Body of pancreas (tissue), 4 donors: Measurements from ENCODE around the gene MEG3. TPM values are rescaled to one million over a fixed set of nuclear protein-coding genes. Genes with fewer than 3 reads are reported as not detected.

ENCODE experiments used
- ATAC-seq: fragments of 150-250 bp; one replicate; pipeline ENCODE4 v1.9.1; 2016
- DNase-seq, 4 donors: peaks; one replicate each; pipeline ENCODE4 v3.0.0-alpha.2; 2019
- H3K27ac ChIP-seq, 4 donors: fragments of 200-600 bp; sonication (generic); 1 replicate in 3 of 4; 2 replicates in 1 of 4; pipeline versions ENCODE4 v1.5.1 to v1.6.1; 2016 to 2019; ENCODE audit warnings: mild to moderate bottlenecking in 1 of 4, mixed read lengths in 1 of 4, moderate library complexity in 1 of 4
- H3K27me3 ChIP-seq, 2 donors: fragments of 200-600 bp; sonication (generic); one replicate each; pipeline ENCODE4 v1.6.0; 2016; ENCODE audit warnings: mild to moderate bottlenecking in 1 of 2
- H3K36me3 ChIP-seq, 2 donors: fragments of 200-600 bp; sonication (generic); replicated peaks in 1 of 2; 2 replicates each; pipeline ENCODE4 v1.5.1; 2016; ENCODE audit warnings: low read depth in 2 of 2; ENCODE audit not compliant: insufficient read depth in 1 of 2
- H3K4me1 ChIP-seq: fragments of 200-600 bp; sonication (generic); one replicate; pipeline ENCODE4 v1.6.0; 2016
- H3K4me3 ChIP-seq, 2 donors: fragments of 200-600 bp; sonication (generic); 1 replicate in 1 of 2; 2 replicates in 1 of 2; pipeline ENCODE4 v1.5.1; 2016 to 2019
- H3K9me3 ChIP-seq, 3 donors: fragments of 200-600 bp; sonication (generic); 1 replicate in 2 of 3; 2 replicates in 1 of 3; pipeline ENCODE4 v1.5.1; 2016
- POLR2A ChIP-seq, 3 donors: fragments of 450-650 bp; IDR thresholded peaks; one replicate each; pipeline ENCODE4 v1.6.1; 2016; ENCODE audit warnings: antibody characterized with exemption in 3 of 3, mild to moderate bottlenecking in 2 of 3
- WGBS, 2 donors: methylation state at CpG; one replicate each; pipeline ENCODE4 v1.1.5; 2017; 5-methylcytosine and 5-hydroxymethylcytosine counted together
- intact Hi-C: fragments of 100-400 bp; cut with DNase I; formaldehyde crosslinking; loops from one replicate; pipeline ENCODE4 v1.15.1; 2023
- total RNA-seq, 2 donors: library from RNA; depleted of rRNA; stranded (reverse); fragments of >200 nt; gene quantifications; one replicate each; pipeline ENCODE4 v1.1.0, GENCODE V29; 2016
- TF ChIP-seq, protein P1 (sequence below), 7 experiments: fragments of 450-650 bp in 4 of 7; fragments of 200-600 bp in 3 of 7; sonication (generic) in 3 of 7; IDR thresholded peaks; one replicate each; pipeline ENCODE4 v1.5.1; 2016 to 2019; ENCODE audit warnings: antibody characterized with exemption in 7 of 7

The MEG3 gene
- total RNA-seq, 2 donors from 2014 or later: 150 to 537 TPM

DNA sequence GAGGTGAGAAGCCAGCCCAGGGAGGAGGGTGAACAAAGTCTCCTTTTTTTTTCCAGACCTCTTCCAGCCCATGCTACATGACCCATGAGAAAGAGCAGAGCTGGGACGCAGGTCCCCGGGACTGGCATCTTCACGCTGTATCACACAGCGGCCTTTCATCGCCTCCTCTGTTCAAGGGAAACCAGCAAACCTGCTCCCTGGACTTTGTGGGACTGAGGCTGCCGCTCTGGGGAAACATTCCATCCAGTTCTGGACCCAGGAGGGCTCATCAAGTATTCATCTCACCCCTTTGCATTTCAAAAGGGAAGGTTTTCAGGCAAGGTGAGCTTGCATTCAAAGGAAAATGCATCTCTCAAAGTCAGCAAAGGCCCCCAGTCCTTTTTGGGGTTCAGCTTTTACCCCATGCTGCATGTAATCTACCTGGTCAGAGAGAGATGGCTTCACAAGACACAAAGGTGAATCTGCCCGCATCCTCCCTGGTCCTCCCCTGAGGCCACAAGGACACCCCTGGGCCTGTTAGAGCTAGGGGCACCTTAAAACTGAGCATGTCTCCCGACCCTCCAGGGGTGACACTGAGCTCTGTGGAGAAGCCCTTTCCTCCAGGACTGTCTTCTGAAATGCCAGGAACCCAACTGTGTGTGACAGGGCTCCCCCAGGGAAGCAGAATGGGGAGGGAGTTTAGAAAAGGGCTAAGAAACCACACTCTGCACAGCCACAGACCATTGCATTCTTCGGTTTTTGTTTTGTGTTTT is 21.2 kb upstream of the MEG3 start:
- H3K36me3 ChIP-seq: no peaks in the 10 kb centered on the region
- peaks cover 0 to 8% (median 0%) of the 10 kb centered on the region in 3 donors for H3K9me3 ChIP-seq
- DNase-seq: no peak
- WGBS, 2 donors: 71 to 77% methylated on average over 8 to 9 of the region's 9 CpGs
- intact Hi-C loops: no loop called here
- TF ChIP-seq POLR2A (IDR thresholded peaks at IDR 0.05): no peak
- TF ChIP-seq, protein P1, sequence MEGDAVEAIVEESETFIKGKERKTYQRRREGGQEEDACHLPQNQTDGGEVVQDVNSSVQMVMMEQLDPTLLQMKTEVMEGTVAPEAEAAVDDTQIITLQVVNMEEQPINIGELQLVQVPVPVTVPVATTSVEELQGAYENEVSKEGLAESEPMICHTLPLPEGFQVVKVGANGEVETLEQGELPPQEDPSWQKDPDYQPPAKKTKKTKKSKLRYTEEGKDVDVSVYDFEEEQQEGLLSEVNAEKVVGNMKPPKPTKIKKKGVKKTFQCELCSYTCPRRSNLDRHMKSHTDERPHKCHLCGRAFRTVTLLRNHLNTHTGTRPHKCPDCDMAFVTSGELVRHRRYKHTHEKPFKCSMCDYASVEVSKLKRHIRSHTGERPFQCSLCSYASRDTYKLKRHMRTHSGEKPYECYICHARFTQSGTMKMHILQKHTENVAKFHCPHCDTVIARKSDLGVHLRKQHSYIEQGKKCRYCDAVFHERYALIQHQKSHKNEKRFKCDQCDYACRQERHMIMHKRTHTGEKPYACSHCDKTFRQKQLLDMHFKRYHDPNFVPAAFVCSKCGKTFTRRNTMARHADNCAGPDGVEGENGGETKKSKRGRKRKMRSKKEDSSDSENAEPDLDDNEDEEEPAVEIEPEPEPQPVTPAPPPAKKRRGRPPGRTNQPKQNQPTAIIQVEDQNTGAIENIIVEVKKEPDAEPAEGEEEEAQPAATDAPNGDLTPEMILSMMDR (IDR thresholded peaks at IDR 0.05): no peak
- no peak overlapping the region for H3K27ac ChIP-seq
- no peaks in the 10 kb centered on the region for H3K4me1 ChIP-seq
- H3K27me3 ChIP-seq: no peaks in the 10 kb centered on the region
- H3K4me3 ChIP-seq: no peak overlapping the region
- no peak for ATAC-seq

DNA sequence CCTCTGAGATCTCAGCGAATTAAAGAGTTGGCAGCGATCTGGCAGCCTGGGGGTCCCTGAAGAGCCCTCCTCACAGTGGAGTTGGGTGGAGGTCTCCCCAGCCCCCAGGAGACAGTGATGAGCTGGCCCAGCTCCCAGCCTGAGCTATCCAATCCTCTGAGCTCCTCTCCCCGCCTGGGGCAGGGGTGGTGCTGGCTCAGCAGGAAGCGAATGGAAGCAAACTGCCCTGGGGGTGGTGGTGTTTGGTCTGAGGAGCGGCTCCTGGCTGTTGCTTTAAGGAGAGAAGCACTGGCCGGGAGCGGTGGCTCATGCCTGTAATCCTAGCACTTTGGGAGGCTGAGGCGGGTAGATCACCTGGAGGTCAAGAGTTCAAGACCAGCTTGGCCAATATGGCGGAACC is 19.5 kb upstream of the MEG3 start:
- intact Hi-C loops: no loop called here
- H3K27ac ChIP-seq: no peak overlapping the region
- ATAC-seq (no peak), DNase-seq (no peak)
- peaks cover 0 to 11% (median 0%) of the 10 kb centered on the region in 3 donors for H3K9me3 ChIP-seq
- H3K27me3 ChIP-seq: no peaks in the 10 kb centered on the region
- TF ChIP-seq, protein P1 (IDR thresholded peaks at IDR 0.05): no peak
- no peak for TF ChIP-seq POLR2A (IDR thresholded peaks at IDR 0.05)
- no peaks in the 10 kb centered on the region for H3K36me3 ChIP-seq
- H3K4me3 ChIP-seq: no peak overlapping the region
- 89 to 98% methylated on average over 5 to 9 of the region's 9 CpGs for WGBS, 2 donors
- no peaks in the 10 kb centered on the region for H3K4me1 ChIP-seq

DNA sequence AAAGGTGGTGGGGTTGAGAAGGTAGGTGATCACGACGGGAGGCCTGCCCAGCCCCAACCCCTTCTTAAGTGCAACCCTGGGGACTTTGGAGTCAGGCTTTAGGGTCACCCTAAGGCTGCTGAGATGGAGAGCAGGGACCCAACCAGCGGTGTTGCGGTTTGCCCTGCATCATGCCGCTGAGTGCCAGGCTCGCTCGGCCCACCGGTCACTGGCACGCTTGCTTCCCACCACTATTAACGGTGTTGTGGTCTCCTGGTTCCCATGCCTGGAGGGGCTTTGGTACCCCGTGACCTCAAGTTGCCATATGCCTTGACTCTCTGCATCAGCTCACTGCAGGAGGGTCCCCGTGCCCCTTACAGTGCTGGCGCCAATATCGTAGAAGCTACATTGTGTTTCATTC is 18.4 kb upstream of the MEG3 start:
- no peak for ATAC-seq
- H3K27ac ChIP-seq: no peak overlapping the region
- no peaks in the 10 kb centered on the region for H3K27me3 ChIP-seq
- TF ChIP-seq, protein P1 (IDR thresholded peaks at IDR 0.05): no peak
- no peak for TF ChIP-seq POLR2A (IDR thresholded peaks at IDR 0.05)
- H3K36me3 ChIP-seq: no peaks in the 10 kb centered on the region
- peaks cover 0 to 11% (median 0%) of the 10 kb centered on the region in 3 donors for H3K9me3 ChIP-seq
- WGBS, 2 donors: 83 to 92% methylated on average over 14 of the region's 14 CpGs
- intact Hi-C loops: no loop called here
- DNase-seq: no peak
- no peak overlapping the region for H3K4me3 ChIP-seq
- H3K4me1 ChIP-seq: no peaks in the 10 kb centered on the region

DNA sequence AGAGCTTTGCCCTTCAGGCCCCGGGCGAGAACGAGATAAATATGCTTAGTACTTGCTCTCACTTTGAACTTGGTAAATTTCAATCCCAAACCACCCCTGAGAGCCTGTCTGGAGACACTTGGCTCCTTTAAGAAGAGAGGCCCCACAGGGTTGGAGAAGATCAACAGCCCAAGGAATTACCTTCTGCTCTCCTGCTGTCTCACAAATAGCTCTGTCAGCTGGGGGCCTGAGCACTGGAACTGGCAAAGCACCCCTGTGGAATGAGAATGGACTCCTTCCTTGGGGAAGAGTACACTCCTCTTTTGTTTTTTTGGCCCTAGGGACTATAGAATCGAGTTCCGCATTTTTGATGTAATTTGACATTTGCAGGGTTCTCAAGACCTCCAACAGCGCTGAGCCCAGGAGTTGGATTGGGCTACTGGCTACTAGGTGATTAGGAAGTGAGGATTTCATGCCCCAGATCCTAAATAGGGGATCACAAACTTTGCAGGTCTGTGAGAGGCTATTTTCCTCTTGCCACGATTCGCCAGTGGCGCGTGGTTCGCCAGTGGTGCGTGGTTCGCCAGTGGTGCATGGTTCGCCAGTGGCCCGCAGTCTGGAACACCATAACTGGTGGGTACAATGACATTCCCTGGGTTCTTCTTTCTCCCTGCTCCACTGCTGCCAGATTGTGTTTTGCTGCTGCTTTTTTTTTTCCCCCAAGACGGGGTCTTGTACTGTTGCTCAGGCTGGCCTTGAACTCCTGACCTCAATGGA is 17.8 kb upstream of the MEG3 start:
- Histone ChIP-seq H3K27me3 (no peaks in the 10 kb centered on the region), H3K36me3 (no peaks in the 10 kb centered on the region), H3K9me3 (peaks cover 0 to 11% (median 0%) of the 10 kb centered on the region in 3 donors), H3K4me1 (no peaks in the 10 kb centered on the region), H3K4me3 (no peak overlapping the region), H3K27ac (no peak overlapping the region)
- intact Hi-C loops: no loop called here
- DNase-seq: no peak
- 73 to 83% methylated on average over 16 of the region's 16 CpGs for WGBS, 2 donors
- no peak for ATAC-seq
- TF ChIP-seq, protein P1 (IDR thresholded peaks at IDR 0.05): no peak
- TF ChIP-seq POLR2A (IDR thresholded peaks at IDR 0.05): no peak
